Measurements from ENCODE around the gene GANC.

The GANC gene

GRCh38 chr15:42352401-42352800 lies 79.4 kb downstream of the GANC start:
- no peak for DNase-seq

GRCh38 chr15:42353061-42353460 lies 80.1 kb downstream of the GANC start:
- no peak for DNase-seq

DNA sequence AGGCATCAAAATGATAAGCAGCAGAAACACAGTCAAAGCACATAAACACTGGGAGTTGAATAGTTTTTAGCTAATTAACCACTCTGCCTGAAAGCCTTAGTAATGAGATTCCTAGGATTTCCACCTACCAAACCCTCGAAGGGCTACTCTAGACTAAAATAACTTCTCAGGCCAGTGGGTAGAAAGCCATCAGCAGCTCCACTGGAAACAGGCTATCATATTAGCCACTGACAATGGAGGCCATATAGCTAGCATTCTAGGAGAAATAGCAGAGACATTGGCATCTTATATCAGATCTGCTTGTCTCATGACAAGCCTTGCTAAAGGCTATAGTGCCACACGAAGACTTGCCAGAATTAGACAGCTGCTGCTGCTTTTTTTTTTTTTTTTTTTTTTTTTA lies 81.8 kb downstream of the GANC start:
- no peak for DNase-seq

DNA sequence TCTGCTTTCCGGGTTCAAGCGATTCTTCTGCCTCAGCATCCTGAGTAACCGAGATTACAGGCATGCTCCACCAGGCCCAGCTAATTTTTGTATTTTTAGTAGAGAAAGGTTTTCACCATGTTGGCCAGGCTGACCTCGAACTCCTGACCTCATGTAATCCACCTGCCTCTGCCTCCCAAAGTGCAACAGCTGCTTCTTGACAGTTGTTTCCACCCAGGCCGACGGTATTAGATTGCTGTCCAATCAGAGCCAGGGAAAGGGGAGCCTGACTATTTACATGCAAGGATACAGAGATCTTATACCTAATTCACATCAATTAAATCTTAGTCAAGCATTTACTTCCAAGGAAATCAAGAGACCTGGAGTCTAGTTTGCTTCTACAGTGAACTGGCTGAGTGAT lies 82.3 kb downstream of the GANC start:
- no peak for DNase-seq

- no peak for DNase-seq
Measured at GRCh38 chr15:42356851-42357250, 83.8 kb downstream of the GANC start.

DNA sequence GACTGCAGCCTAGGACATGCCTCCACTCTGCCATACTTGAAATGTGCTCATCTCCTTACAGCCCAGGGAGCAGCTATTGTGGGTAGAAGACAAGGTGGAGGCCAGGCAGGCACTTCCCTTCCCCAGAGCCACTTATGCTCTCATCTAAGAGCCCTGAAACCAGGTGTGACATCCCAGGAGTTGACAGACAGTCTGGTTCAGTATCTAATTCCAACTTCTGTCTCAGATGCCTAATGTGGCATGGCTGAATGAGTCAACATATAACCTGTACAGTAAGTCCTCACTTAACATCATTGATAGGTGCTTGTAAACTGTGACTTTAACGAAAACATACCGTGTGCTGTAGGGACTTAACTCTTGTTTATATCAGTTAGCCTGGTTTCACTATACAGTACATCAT lies 85.1 kb downstream of the GANC start:
- DNase-seq: no peak

GRCh38 chr15:42359249-42359648 lies 86.2 kb downstream of the GANC start, which contains the start of gene CAPN3:
TSS of gene CAPN3 (plus strand) at chr15:42359501. CDS start at chr15:42359806, 305 bp downstream.
- no peak for DNase-seq

DNA sequence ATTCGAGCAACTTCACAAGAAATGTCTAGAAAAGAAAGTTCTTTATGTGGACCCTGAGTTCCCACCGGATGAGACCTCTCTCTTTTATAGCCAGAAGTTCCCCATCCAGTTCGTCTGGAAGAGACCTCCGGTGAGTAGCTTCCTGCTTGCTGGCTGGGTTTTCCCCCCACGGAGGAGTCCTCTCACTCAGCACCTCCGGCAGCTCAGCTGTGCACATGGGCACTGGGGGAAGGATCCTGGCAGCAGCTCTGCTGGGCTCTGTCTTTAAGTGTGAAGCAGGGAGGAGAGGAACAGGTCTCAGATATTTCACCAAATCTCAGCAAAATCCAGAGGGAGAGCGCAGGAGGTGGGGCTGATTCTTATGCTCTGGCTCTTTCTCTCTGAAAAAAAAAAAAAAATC lies 87.0 kb downstream of the GANC start:
- no peak for DNase-seq

DNA sequence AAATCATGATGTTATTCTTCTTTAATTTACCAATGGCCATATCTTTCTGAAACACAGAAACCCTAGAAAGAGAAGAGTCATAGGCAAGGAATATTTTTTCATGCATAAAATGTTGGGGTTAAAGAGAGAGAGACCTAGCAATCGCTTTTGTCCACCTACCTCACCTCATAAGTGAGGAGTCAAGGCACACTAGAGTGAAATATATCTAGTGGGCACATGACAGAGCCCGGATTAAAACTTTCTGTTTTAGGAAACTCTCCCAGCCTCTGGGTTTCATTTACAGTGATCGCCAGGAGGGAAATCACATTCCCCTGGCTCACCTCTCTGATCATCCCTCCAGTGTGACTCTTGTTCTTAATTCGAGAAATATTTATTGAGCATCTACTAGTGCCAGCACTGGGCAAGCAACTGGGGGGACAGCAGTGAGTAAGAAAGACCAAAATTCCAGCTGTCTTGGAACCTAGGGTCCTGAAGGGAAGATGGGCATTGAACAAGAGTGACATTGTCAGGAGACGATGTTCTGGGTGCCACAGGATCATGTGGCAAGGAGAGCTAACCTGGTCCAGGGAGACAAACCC lies 87.6 kb downstream of the GANC start:
- no peak for DNase-seq

DNA sequence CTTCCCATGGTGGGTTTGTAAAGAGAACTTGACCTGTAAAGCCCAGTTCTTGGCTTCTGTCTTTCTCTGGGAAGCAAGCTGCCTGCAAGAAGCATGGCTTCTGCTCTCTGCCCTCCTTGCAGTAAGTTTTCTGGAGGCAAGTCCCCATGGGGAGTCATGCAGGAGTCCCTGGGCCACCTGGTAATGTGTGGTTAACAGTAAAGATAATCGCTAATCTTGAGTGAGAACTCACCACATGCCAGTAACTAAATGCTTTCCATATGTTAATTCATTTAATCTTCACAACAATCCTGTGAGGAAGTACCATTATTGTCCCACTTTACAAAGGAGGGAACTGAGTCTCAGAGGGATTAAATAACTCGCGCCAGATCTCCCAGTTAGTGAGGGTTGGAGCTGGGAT lies 90.5 kb downstream of the GANC start:
- DNase-seq: no peak

DNA sequence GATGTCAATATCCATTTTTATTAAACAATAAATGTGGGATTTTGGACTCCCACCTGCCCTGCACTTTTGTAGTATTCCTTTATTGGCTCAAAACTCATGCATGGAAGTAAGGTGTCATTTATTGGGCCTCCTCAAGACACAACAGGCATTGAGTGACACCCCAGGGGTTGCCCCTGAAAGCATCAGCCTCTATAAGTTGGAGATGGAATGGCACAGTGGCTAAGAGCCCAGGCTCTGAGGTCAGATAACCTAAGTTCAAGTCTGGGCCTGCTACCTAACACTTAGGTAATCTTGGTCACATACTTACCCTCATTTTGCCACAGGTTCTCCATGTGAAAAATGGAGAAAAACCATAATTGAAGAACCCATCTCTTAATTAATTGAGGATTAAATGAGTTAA lies 90.9 kb downstream of the GANC start:
- no peak for DNase-seq

GRCh38 chr15:42364529-42364928 lies 91.5 kb downstream of the GANC start:
- no peak for DNase-seq

GRCh38 chr15:42365921-42366550 lies 93.0 kb downstream of the GANC start:
- DNase-seq: no peak

DNA sequence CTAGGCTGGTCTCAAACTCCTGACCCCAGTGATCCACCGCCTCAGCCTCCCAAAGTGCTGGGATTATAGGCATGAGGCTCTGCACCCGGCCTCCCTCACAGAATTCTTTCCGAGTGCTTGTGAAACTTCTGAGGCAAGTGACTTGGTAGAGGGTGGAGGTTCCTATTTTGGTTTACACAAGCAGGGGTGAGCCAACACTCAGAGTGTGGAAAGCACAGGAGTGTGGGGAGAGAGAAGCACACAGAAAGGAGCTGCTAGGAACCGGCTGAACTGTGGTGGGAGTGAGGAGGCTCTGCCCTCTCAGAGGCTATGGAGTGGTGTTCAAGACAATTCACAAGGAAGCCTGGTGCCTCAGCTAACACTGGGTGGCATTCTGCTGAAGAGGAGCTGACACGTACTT lies 94.0 kb downstream of the GANC start:
- no peak for DNase-seq

DNA sequence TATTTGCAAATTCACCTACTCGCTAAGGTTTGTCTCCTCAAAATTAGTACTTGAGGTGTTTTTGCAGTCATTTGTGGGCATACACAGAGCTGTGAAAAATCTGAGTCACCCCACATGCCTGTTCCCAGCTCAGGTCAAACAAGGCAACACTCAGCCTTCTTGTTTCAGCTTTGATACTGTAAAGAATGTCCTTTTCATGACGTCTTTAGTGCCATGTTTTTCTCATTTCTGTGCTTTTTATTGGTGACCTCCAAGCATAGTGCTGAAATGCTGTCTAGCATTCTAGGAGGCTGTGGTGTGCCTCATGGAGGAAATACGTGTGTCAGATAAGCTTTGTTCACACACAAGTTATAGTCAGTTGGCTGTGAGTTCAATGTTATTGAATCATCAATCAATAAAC lies 95.1 kb downstream of the GANC start:
- no peak for DNase-seq

DNA sequence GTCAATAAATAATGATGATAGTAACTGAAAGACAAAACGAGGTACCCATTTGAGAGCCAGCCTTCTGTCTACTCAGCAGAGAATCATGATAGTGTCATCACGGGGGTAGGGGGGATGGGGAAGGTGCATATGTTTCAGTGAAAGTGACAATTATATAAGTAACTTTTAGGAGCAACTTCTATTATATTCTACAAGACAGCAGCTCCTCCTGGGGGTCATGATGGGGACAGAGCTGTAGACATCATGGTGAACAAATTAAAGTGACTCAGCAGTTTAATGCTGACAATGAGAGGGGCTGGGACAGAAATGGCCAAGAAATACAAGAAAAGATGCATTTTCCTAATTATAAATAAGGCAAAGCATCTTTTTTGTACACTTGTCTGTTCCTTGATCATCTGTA lies 98.1 kb downstream of the GANC start:
- no peak for DNase-seq

GRCh38 chr15:42373274-42373673 lies 100.3 kb downstream of the GANC start:
- no peak for DNase-seq

GRCh38 chr15:42373936-42374335 lies 100.9 kb downstream of the GANC start:
- no peak for DNase-seq

GRCh38 chr15:42374810-42375209 lies 101.8 kb downstream of the GANC start:
- no peak for DNase-seq

- DNase-seq: no peak
Measured at GRCh38 chr15:42375252-42375651, 102.3 kb downstream of the GANC start.

GRCh38 chr15:42375941-42376340 lies 102.9 kb downstream of the GANC start:
- no peak for DNase-seq

GRCh38 chr15:42378011-42378410 lies 105.0 kb downstream of the GANC start:
- no peak for DNase-seq

DNA sequence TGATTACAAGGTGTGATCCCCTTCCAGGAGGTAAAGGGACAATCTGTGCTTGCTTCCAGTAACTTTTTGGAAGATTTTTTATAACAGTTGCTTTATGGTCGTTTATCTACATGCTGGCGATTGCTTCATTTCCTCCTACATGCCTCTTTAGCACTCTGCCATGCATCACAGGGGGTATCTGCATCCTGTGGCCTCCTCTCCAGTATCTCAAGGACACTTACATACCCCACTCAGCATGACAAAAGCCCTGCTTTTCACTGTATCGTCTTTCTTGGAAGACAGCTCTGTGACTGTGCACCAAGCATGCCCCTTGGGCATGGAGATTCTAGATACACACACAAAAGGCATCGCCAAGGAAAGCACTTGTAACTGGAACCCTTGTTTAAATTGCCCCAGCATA lies 111.6 kb downstream of the GANC start:
- no peak for DNase-seq

- DNase-seq: no peak
Measured at GRCh38 chr15:42385206-42385979, 112.4 kb downstream of the GANC start.
